ENCODE measurements around the gene TRIM65.

The TRIM65 gene

DNA sequence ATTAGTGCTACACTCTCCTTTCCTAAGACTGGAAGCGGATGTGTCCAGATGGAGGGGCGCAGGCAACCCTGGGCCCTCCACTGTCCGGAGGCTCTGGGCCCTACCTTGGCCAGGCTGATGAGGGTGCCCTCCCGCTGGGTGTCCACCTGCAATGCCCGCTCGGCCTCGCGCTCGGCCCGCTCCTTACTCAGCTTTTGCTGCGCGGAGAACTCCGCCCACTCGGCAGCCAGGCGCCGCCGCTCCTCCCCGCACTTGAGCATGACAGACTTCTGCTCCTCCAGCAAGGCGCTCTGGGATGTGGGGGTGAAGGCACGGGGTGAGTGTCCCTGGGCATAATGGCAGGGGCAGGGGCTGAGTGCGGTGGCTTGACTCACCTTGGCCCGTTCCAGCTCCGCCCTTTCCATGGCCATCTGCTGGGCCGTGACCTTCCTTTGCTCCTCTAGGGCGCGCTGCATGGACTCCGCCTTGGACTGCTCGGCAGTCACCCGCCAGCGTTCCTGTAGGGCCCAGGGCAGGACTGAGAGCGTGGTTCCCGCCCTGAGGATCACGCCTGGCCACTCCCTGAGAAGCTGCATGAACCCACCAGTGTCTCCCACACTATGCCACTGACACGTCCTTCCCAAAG lies 18.0 kb upstream of the TRIM65 start:
- H3K9ac ChIP-seq (ENCODE audit: insufficient read length) = no peak overlapping the region
- H3K4me3 ChIP-seq = no peak overlapping the region
- H3K9me3 ChIP-seq (ENCODE audit: low read depth, low read length) = no peaks in the 10 kb centered on the region
- no peaks in the 10 kb centered on the region for H3K36me3 ChIP-seq (ENCODE audit: insufficient read depth, low read length)
- TF ChIP-seq FOXP2 (optimal IDR thresholded peaks at IDR 0.05; ENCODE audit: control extremely low read depth, extremely low read length, insufficient read depth) = no peak
- no peak for TF ChIP-seq POLR2AphosphoS5 (IDR thresholded peaks at IDR 0.05; ENCODE audit: borderline replicate concordance, low read depth, low read length)
- TF ChIP-seq EZH2 (IDR thresholded peaks at IDR 0.05) = no peak
- H3K27ac ChIP-seq = no peak overlapping the region
- DNase-seq (ENCODE audit: low read depth, low spot score) = no peak

DNA sequence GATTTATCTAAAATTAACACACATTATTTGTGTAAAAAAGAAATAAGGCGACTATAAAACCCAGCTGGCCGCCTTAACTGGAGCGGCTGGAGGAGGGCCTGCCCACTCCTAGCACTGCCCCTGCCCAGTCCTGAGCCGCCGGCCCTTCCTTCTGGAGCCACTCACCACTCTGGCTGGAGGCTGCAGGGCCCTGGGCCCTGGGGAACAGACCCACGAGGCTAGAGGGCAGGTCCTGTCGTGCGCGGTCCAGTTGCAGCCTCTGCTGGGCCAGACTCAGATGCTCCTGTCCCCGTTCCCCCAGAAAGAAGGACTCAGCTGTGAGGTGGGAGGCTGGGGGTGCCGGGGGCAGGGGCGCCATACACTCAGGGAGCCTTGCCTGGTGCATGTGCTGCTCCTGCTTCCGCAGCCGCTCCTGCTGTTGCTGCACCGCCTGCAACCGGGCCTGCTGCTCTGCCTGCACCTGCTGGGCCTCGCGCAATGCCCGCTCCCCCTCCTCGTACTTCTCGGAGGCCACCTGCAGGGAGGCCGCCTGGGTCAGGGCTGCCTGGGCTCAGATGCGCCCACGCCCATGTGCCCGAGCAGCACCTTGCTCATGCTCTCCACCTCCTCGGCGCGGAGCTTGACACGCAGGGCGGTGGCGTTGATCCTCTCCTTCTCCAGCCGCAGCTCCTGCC lies 16.9 kb upstream of the TRIM65 start:
- no peaks in the 10 kb centered on the region for H3K36me3 ChIP-seq (ENCODE audit: insufficient read depth, low read length)
- no peak overlapping the region for H3K4me3 ChIP-seq
- TF ChIP-seq EZH2 (IDR thresholded peaks at IDR 0.05) (no peak), POLR2AphosphoS5 (IDR thresholded peaks at IDR 0.05; ENCODE audit: borderline replicate concordance, low read depth, low read length) (no peak), FOXP2 (optimal IDR thresholded peaks at IDR 0.05; ENCODE audit: control extremely low read depth, extremely low read length, insufficient read depth) (no peak)
- H3K27ac ChIP-seq = no peak overlapping the region
- no peak for DNase-seq (ENCODE audit: low read depth, low spot score)
- no peaks in the 10 kb centered on the region for H3K9me3 ChIP-seq (ENCODE audit: low read depth, low read length)
- H3K9ac ChIP-seq (ENCODE audit: insufficient read length) = no peak overlapping the region

DNA sequence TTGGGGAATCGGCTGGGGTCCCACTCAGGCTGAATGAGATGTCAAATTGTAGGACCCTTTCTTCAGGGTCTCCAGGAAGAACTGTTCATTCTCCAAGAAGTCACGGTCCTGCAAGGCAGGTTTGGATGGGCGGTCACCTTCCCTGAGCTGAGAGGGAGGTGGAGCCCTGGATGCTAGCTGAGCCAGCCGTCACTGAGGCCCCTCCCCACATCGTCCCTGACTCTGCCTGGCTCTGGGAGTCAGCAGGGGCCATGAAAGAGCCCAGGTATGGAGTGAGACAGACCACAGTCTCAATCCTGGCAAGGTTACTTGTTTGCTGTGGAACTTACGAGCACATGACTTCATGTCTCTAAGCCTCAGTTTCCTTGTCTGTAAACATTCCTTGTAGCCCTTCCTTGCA lies 13.9 kb upstream of the TRIM65 start:
- H3K4me3 ChIP-seq = no peak overlapping the region
- H3K36me3 ChIP-seq (ENCODE audit: insufficient read depth, low read length) = no peaks in the 10 kb centered on the region
- DNase-seq (ENCODE audit: low read depth, low spot score) = no peak
- no peak overlapping the region for H3K27ac ChIP-seq
- no peaks in the 10 kb centered on the region for H3K9me3 ChIP-seq (ENCODE audit: low read depth, low read length)
- H3K9ac ChIP-seq (ENCODE audit: insufficient read length) = no peak overlapping the region
- TF ChIP-seq FOXP2 (optimal IDR thresholded peaks at IDR 0.05; ENCODE audit: control extremely low read depth, extremely low read length, insufficient read depth) (no peak), EZH2 (IDR thresholded peaks at IDR 0.05) (no peak)

DNA sequence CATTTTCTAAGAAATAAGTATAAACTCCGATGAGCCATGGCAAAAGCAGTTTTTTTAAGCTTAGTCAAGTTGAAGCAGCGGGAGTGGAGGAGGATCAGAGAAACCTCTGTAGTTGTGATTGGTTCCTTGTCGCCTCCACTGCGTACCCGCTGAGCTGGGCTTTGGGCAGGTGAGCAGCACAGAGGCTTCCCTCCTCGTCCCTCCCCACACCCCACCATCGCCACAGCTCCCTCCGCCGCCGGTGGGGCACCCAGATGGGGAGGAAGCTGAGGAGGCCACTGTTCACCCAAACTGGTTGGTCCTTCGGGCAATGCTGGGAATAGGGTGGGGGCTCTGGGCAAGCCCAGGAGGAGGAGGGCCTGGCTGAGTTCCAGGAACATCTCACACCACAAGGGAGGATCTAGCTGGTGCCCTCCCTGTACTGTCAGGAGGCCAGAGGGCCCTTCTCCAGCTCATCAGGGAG lies 13.1 kb upstream of the TRIM65 start:
- Histone ChIP-seq H3K4me3 (no peak overlapping the region), H3K27ac (0 out of 2 replicates have a peak overlapping the region, but pooled peaks have one; percentile 13), H3K9me3 (ENCODE audit: low read depth, low read length) (no peaks in the 10 kb centered on the region), H3K9ac (ENCODE audit: insufficient read length) (no peak overlapping the region), H3K36me3 (ENCODE audit: insufficient read depth, low read length) (no peaks in the 10 kb centered on the region)
- TF ChIP-seq FOXP2 (optimal IDR thresholded peaks at IDR 0.05; ENCODE audit: control extremely low read depth, extremely low read length, insufficient read depth) = no peak
- no peak for TF ChIP-seq EZH2 (IDR thresholded peaks at IDR 0.05)
- no peak for TF ChIP-seq POLR2AphosphoS5 (IDR thresholded peaks at IDR 0.05; ENCODE audit: borderline replicate concordance, low read depth, low read length)
- no peak for DNase-seq (ENCODE audit: low read depth, low spot score)

DNA sequence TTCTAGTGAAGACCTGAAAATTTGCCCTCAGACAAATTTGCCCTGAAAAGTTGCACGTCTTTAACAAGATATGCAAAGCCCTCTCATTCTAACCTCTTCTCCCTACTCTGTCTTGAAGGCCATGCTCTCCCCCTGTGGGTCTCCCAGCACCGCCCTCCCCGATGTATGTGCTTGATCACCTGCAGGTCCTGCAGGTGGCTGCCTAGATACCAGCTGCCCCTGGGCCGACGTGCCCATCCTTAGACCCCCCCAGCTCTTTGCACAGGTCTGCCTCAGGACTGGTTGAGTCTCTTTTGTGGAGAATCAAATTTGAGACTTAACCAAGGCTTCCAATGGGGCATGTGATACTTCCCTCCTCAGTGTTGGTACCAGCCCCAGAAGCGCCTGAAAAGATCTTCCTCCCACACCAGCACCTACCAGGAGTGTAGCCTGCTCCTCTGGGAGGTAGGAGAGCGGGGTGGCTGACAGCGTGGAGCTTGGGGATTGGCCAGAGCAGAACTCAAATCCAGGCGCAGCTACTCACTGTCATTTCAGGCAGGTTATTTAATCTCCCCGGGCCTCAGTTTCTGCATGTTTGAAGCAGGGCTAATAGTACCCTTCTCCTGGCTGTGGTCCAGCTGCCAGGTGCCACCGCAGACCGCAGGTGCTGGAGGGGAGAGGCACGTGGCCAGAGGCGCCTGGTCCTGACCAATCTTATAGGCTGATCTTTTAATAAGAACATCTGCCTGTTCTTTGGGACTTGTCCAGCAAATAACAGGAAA lies 12.5 kb upstream of the TRIM65 start:
- Histone ChIP-seq H3K27ac (no peak overlapping the region), H3K9me3 (ENCODE audit: low read depth, low read length) (no peaks in the 10 kb centered on the region), H3K36me3 (ENCODE audit: insufficient read depth, low read length) (no peaks in the 10 kb centered on the region), H3K9ac (ENCODE audit: insufficient read length) (no peak overlapping the region), H3K4me3 (no peak overlapping the region)
- no peak for TF ChIP-seq FOXP2 (optimal IDR thresholded peaks at IDR 0.05; ENCODE audit: control extremely low read depth, extremely low read length, insufficient read depth)
- TF ChIP-seq EZH2 (IDR thresholded peaks at IDR 0.05) = no peak
- TF ChIP-seq POLR2AphosphoS5 (IDR thresholded peaks at IDR 0.05; ENCODE audit: borderline replicate concordance, low read depth, low read length) = no peak
- no peak for DNase-seq (ENCODE audit: low read depth, low spot score)

DNA sequence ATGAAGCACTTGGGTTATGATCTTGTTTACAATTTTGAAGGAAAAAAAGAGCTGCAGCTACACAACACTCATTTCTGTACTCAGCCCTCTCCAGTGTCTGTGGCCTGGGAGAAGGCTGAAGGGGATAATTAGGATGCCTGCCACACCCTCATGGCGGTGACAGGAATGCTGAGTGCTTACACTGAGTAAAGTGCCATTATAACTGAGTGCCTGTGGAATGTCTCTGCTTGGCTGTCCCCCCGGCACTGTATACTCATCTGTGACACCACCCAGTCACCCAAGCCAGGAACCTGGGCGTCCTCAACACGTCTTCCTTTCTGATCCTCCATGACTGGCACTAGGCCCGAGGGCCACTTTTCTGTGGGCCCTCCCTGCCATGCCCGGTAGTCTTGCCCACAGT lies 11.4 kb upstream of the TRIM65 start:
- H3K9me3 ChIP-seq (ENCODE audit: low read depth, low read length) = no peaks in the 10 kb centered on the region
- no peak for TF ChIP-seq FOXP2 (optimal IDR thresholded peaks at IDR 0.05; ENCODE audit: control extremely low read depth, extremely low read length, insufficient read depth)
- TF ChIP-seq POLR2AphosphoS5 (IDR thresholded peaks at IDR 0.05; ENCODE audit: borderline replicate concordance, low read depth, low read length) = no peak
- TF ChIP-seq EZH2 (IDR thresholded peaks at IDR 0.05) = no peak
- H3K9ac ChIP-seq (ENCODE audit: insufficient read length) = no peak overlapping the region
- no peak for DNase-seq (ENCODE audit: low read depth, low spot score)
- no peak overlapping the region for H3K4me3 ChIP-seq
- H3K27ac ChIP-seq = no peak overlapping the region
- H3K36me3 ChIP-seq (ENCODE audit: insufficient read depth, low read length) = no peaks in the 10 kb centered on the region

DNA sequence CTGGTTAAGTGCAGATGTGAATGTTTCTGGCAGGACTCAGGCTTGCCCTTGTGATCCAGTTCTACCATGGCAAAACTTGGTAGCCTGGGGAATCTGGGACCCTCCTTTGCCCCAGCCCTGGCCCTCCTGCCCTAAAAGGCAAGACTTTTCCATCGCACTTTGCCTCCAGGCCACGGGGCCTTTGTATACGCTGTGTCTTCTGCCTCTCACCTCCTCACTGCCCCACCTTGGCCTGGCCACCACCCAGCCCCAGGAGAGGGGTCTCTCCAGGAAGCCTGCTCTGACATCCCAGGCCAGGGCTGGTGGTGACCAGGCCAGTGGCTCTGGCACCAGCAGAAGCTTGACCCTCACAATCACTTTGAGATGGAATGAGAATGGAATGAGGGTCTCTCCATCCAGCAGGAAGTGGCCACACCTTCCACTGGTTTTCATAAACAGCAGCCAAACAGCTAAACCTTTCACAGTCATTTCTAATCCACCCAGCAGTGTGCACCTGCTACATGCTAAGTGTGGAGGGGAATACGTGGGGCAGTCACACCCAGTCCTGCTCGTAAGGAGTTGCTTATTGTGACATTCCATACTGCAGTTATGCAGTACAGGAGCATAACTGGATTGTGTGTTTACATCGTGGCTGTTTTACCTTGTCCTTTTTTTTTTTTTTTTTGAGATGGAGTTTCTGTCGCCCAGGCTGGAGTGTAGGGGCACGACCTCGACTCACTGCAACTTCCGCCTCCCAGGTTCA lies 9.6 kb upstream of the TRIM65 start:
- Histone ChIP-seq H3K4me3 (no peak overlapping the region), H3K9me3 (ENCODE audit: low read depth, low read length) (no peaks in the 10 kb centered on the region), H3K27ac (no peak overlapping the region), H3K36me3 (ENCODE audit: insufficient read depth, low read length) (peaks cover 7% of the 10 kb centered on the region; the same call in 1 of the 2 replicates), H3K9ac (ENCODE audit: insufficient read length) (no peak overlapping the region)
- TF ChIP-seq POLR2AphosphoS5 (IDR thresholded peaks at IDR 0.05; ENCODE audit: borderline replicate concordance, low read depth, low read length) (no peak), EZH2 (IDR thresholded peaks at IDR 0.05) (no peak), FOXP2 (optimal IDR thresholded peaks at IDR 0.05; ENCODE audit: control extremely low read depth, extremely low read length, insufficient read depth) (no peak)
- no peak for DNase-seq (ENCODE audit: low read depth, low spot score)
